Suprapubic skin (tissue), 4 donors: ENCODE results near the gene MBOAT7. TPM values are rescaled to one million over a fixed set of nuclear protein-coding genes. Genes with fewer than 3 reads are reported as not detected.
A peak's percentile ranks its signal among the peaks of the same experiment; 100 is the strongest.

ENCODE experiments used
- DNase-seq, 2 donors: peaks; one replicate each; pipeline ENCODE4 v3.0.0-alpha.2; 2019; ENCODE audit warnings: low spot score in 2 of 2
- H3K27ac ChIP-seq: fragments of 200-600 bp; sonication (generic); one replicate; pipeline ENCODE4 v1.5.1; 2019
- H3K27me3 ChIP-seq: fragments of 200-600 bp; sonication (generic); one replicate; pipeline ENCODE4 v1.5.1; 2019
- H3K36me3 ChIP-seq: fragments of 200-600 bp; sonication (generic); one replicate; pipeline ENCODE4 v1.5.1; 2019
- H3K4me1 ChIP-seq: fragments of 200-600 bp; sonication (generic); one replicate; pipeline ENCODE4 v1.5.1; 2019
- H3K4me3 ChIP-seq: fragments of 200-600 bp; sonication (generic); one replicate; pipeline ENCODE4 v1.5.1; 2019; ENCODE audit warnings: mild to moderate bottlenecking
- H3K9me3 ChIP-seq: fragments of 200-600 bp; sonication (generic); one replicate; pipeline ENCODE4 v1.5.1; 2019
- EP300 ChIP-seq: sonication (generic); formaldehyde crosslinking; IDR thresholded peaks from one replicate; pipeline ENCODE4 v1.6.1; 2017; ENCODE audit warnings: antibody characterized with exemption
- POLR2A ChIP-seq, 2 donors: fragments of 450-650 bp; IDR thresholded peaks; one replicate each; pipeline ENCODE4 v1.6.1; 2017; ENCODE audit warnings: antibody characterized with exemption in 2 of 2, mild to moderate bottlenecking in 2 of 2, moderate library complexity in 2 of 2
- POLR2AphosphoS5 ChIP-seq, 3 donors: sonication (generic); formaldehyde crosslinking; IDR thresholded peaks; one replicate each; pipeline ENCODE4 v1.6.1; 2017; ENCODE audit warnings: antibody characterized with exemption in 3 of 3
- WGBS: methylation state at CpG from one replicate; pipeline ENCODE4 v1.1.5; 2018; 5-methylcytosine and 5-hydroxymethylcytosine counted together
- total RNA-seq, 4 donors: library from RNA; depleted of rRNA; stranded (reverse); fragments of >200 nt; gene quantifications; one replicate each; pipeline ENCODE4 v1.1.0, GENCODE V29; 2016
- TF ChIP-seq, protein P1 (sequence below), 2 donors: fragments of 200-600 bp in 1 of 2; fragments of 450-650 bp in 1 of 2; sonication (generic) in 1 of 2; IDR thresholded peaks; one replicate each; pipeline ENCODE4 v1.5.1; 2016 to 2019; ENCODE audit warnings: antibody characterized with exemption in 2 of 2, mild to moderate bottlenecking in 1 of 2, moderate library complexity in 1 of 2

The MBOAT7 gene
- total RNA-seq, 4 donors from 2014 or later: 54.7 to 96.5 (median 58.7) TPM

GRCh38 chr19:54141356-54141755 is 48.0 kb downstream of the MBOAT7 start:
- TF ChIP-seq, protein P1, sequence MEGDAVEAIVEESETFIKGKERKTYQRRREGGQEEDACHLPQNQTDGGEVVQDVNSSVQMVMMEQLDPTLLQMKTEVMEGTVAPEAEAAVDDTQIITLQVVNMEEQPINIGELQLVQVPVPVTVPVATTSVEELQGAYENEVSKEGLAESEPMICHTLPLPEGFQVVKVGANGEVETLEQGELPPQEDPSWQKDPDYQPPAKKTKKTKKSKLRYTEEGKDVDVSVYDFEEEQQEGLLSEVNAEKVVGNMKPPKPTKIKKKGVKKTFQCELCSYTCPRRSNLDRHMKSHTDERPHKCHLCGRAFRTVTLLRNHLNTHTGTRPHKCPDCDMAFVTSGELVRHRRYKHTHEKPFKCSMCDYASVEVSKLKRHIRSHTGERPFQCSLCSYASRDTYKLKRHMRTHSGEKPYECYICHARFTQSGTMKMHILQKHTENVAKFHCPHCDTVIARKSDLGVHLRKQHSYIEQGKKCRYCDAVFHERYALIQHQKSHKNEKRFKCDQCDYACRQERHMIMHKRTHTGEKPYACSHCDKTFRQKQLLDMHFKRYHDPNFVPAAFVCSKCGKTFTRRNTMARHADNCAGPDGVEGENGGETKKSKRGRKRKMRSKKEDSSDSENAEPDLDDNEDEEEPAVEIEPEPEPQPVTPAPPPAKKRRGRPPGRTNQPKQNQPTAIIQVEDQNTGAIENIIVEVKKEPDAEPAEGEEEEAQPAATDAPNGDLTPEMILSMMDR (IDR thresholded peaks at IDR 0.05): no peak
- no peak for TF ChIP-seq POLR2A (IDR thresholded peaks at IDR 0.05)
- Histone ChIP-seq H3K4me1 (peaks cover 36% of the 10 kb centered on the region), H3K36me3 (peaks cover 54% of the 10 kb centered on the region), H3K27me3 (no peaks in the 10 kb centered on the region), H3K9me3 (no peaks in the 10 kb centered on the region), H3K4me3 (no peak overlapping the region), H3K27ac (no peak overlapping the region)
- WGBS: 61% methylated on average over 3 of the region's 3 CpGs
- no peak for DNase-seq

DNA sequence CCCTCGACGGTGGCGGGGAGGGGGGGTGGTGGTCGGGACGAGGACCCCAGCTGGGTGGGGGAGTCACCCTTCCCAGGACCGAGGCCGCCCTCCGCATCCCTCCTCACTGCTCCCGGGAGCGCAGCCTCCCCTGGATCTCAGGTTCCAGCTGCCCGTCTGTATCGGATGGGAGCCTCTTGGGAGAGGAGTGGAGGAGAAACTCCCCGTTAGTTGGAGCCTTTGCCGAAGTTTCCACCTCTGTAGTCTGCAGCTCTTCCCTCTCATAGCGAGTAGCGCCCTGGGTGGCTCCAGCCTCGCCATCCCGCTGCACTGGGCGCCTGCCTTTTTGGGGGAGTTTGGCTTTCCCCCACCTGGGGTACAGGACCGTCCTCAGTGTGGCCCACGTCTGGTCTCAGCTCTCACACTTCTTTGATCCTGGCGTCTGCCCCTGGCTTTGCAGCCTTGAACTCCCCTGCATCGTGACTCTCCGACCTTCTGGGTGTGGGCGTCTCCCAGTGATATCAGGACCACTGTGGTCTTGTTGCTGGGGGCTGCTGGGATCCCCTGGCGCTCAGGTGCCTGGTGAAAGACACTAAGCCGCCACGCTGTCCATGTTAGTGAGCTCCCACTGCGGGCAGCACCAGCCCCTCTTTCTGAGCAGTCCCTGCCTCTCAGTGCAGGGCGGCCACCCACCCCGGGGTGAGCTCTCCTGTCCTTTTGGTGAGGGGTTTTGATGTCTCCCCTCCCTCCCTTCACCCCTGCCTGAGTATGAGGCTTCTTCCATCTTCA is 50.7 kb downstream of the MBOAT7 start:
- Histone ChIP-seq H3K4me3 (peak overlapping the region; percentile 100), H3K27me3 (no peaks in the 10 kb centered on the region), H3K36me3 (peaks cover 27% of the 10 kb centered on the region), H3K27ac (peak overlapping the region; percentile 98), H3K4me1 (peaks cover 51% of the 10 kb centered on the region), H3K9me3 (no peaks in the 10 kb centered on the region)
- DNase-seq: no peak
- TF ChIP-seq EP300 (no peak), POLR2A (IDR thresholded peaks at IDR 0.05) (no peak), POLR2AphosphoS5 (IDR thresholded peaks at IDR 0.05) (no peak)
- TF ChIP-seq, protein P1 (IDR thresholded peaks at IDR 0.05): no peak
- 27% methylated on average over 15 of the region's 31 CpGs for WGBS

- H3K4me3 ChIP-seq: peak within 1 kb of the TSS; percentile 100
- WGBS: 0% methylated on average over 2 of the region's 103 CpGs
- peak in 1 of 2 donors; percentile 71 for TF ChIP-seq POLR2A (IDR thresholded peaks at IDR 0.05)
- no peak for TF ChIP-seq EP300
- TF ChIP-seq, protein P1 (IDR thresholded peaks at IDR 0.05): no peak
- TF ChIP-seq POLR2AphosphoS5 (IDR thresholded peaks at IDR 0.05): peak in 1 of 3 donors; percentile 66
- peaks cover 19% of the 10 kb centered on the region for H3K36me3 ChIP-seq
- no peak for DNase-seq
- H3K27me3 ChIP-seq: no peaks in the 10 kb centered on the region
- H3K4me1 ChIP-seq: peaks cover 51% of the 10 kb centered on the region
- H3K9me3 ChIP-seq: no peaks in the 10 kb centered on the region
- peak within 1 kb of the TSS; percentile 98 for H3K27ac ChIP-seq
Measured at GRCh38 chr19:54137699-54138488, 51.5 kb downstream of the MBOAT7 start, which contains the start of gene CNOT3. CNOT3 (plus strand) TSS chr19:54137762; CDS start chr19:54142979, 5,217 bp downstream.

- peaks cover 51% of the 10 kb centered on the region for H3K4me1 ChIP-seq
- peak overlapping the region; percentile 98 for H3K27ac ChIP-seq
- TF ChIP-seq POLR2A (IDR thresholded peaks at IDR 0.05) (no peak), EP300 (no peak), POLR2AphosphoS5 (IDR thresholded peaks at IDR 0.05) (peak in 1 of 3 donors; percentile 56)
- peak overlapping the region; percentile 100 for H3K4me3 ChIP-seq
- DNase-seq: peak; percentile 100
- under 1% methylated on average over 45 of the region's 46 CpGs for WGBS
- H3K36me3 ChIP-seq: peaks cover 12% of the 10 kb centered on the region
- no peaks in the 10 kb centered on the region for H3K9me3 ChIP-seq
- no peaks in the 10 kb centered on the region for H3K27me3 ChIP-seq
Measured at GRCh38 chr19:54136864-54137698, 52.3 kb downstream of the MBOAT7 start.

GRCh38 chr19:54136086-54136863 is 53.1 kb downstream of the MBOAT7 start:
- TF ChIP-seq, protein P1 (IDR thresholded peaks at IDR 0.05): no peak
- TF ChIP-seq EP300 (no peak), POLR2AphosphoS5 (IDR thresholded peaks at IDR 0.05) (no peak), POLR2A (IDR thresholded peaks at IDR 0.05) (no peak)
- Histone ChIP-seq H3K9me3 (no peaks in the 10 kb centered on the region), H3K4me3 (peak overlapping the region; percentile 53), H3K27ac (peak overlapping the region; percentile 58), H3K36me3 (peaks cover 17% of the 10 kb centered on the region), H3K27me3 (no peaks in the 10 kb centered on the region), H3K4me1 (peaks cover 51% of the 10 kb centered on the region)
- 3% methylated on average over 30 of the region's 30 CpGs for WGBS
- peak in 1 of 2 donors; percentile 67 for DNase-seq
